Activated gamma-delta T cell treated with Interleukin-2 at 50 U/mL for 16 hours (primary cell): ENCODE measurements around the gene FBXL15.

Experiments used
- DNase-seq: peaks from one replicate; pipeline ENCODE4 v3.0.0-alpha.2; 2020

Gene FBXL15

GRCh38 chr10:102420714-102421506 is at the start of gene FBXL15:
FBXL15 (plus strand) TSS chr10:102420836; CDS start chr10:102421130, 294 bp downstream.
- peak; percentile 95 for DNase-seq

GRCh38 chr10:102371295-102371694 is 49.3 kb upstream of the FBXL15 start:
- DNase-seq: no peak

- DNase-seq: no peak
These were observed 45.4 kb upstream of the FBXL15 start for GRCh38 chr10:102375250-102375649.

- no peak for DNase-seq
These were observed 44.8 kb upstream of the FBXL15 start for GRCh38 chr10:102375867-102376266.

GRCh38 chr10:102376901-102377300 is 43.7 kb upstream of the FBXL15 start:
- no peak for DNase-seq

- DNase-seq: no peak
These were observed 41.3 kb upstream of the FBXL15 start for GRCh38 chr10:102379383-102379782.

GRCh38 chr10:102381983-102382382 is 38.7 kb upstream of the FBXL15 start:
- no peak for DNase-seq

- no peak for DNase-seq
These were observed 37.8 kb upstream of the FBXL15 start for GRCh38 chr10:102382871-102383270.

GRCh38 chr10:102384053-102384452 is 36.6 kb upstream of the FBXL15 start:
- DNase-seq: no peak

GRCh38 chr10:102384606-102385429 is 35.8 kb upstream of the FBXL15 start:
- no peak for DNase-seq

- DNase-seq: no peak
These were observed 30.7 kb upstream of the FBXL15 start for GRCh38 chr10:102389894-102390293.

- no peak for DNase-seq
These were observed 28.3 kb upstream of the FBXL15 start for GRCh38 chr10:102392306-102392705.

- no peak for DNase-seq
These were observed 27.1 kb upstream of the FBXL15 start for GRCh38 chr10:102393411-102394078.

- DNase-seq: peak; percentile 96
These were observed 26.4 kb upstream of the FBXL15 start for GRCh38 chr10:102394079-102394800.

- peak; percentile 41 for DNase-seq
These were observed 25.7 kb upstream of the FBXL15 start for GRCh38 chr10:102394801-102395399.

GRCh38 chr10:102395400-102396316 is 25.0 kb upstream of the FBXL15 start, which contains the start of gene NFKB2:
NFKB2 (plus strand) TSS chr10:102395705; CDS start chr10:102395960, 255 bp downstream.
- DNase-seq: peak; percentile 88

- no peak for DNase-seq
These were observed 24.4 kb upstream of the FBXL15 start for GRCh38 chr10:102396317-102396650.

- no peak for DNase-seq
These were observed 23.9 kb upstream of the FBXL15 start for GRCh38 chr10:102396730-102397151.

GRCh38 chr10:102397222-102398171 is 23.1 kb upstream of the FBXL15 start:
- no peak for DNase-seq
